GM20000 (cell line): ENCODE measurements around the gene DSTN.

Source experiments
- DNase-seq: peaks from one replicate; pipeline ENCODE4 v3.0.0; 2012; ENCODE audit warnings: low spot score
- CTCF ChIP-seq: IDR thresholded peaks from 2 replicates; pipeline ENCODE4 v1.5.1; 2012; ENCODE audit warnings: mild to moderate bottlenecking, control low read depth; ENCODE audit errors: extremely low read depth, missing control alignments

The DSTN gene

GRCh38 chr20:17615645-17616479, 46.0 kb downstream of the DSTN start:
- DNase-seq = no peak
- TF ChIP-seq CTCF = no peak

- DNase-seq = no peak
- TF ChIP-seq CTCF = no peak
Observed at GRCh38 chr20:17616480-17617211, 46.8 kb downstream of the DSTN start.

GRCh38 chr20:17617212-17617867, 47.5 kb downstream of the DSTN start:
- TF ChIP-seq CTCF = peak; percentile 24
- DNase-seq = peak; percentile 76

- TF ChIP-seq CTCF = no peak
- DNase-seq = no peak
Observed at GRCh38 chr20:17617868-17618672, 48.2 kb downstream of the DSTN start.

GRCh38 chr20:17618673-17619013, 48.8 kb downstream of the DSTN start:
- no peak for DNase-seq
- TF ChIP-seq CTCF = no peak

- no peak for TF ChIP-seq CTCF
- no peak for DNase-seq
Observed at GRCh38 chr20:17619351-17620093, 49.6 kb downstream of the DSTN start.
